ENCODE results near the gene LSM5.
"Not testable (repeated sequence)": the region's sequence is repeated elsewhere in the genome, so short reads cannot be mapped to it uniquely, and the experiment has no call there.

LSM5 gene

DNA sequence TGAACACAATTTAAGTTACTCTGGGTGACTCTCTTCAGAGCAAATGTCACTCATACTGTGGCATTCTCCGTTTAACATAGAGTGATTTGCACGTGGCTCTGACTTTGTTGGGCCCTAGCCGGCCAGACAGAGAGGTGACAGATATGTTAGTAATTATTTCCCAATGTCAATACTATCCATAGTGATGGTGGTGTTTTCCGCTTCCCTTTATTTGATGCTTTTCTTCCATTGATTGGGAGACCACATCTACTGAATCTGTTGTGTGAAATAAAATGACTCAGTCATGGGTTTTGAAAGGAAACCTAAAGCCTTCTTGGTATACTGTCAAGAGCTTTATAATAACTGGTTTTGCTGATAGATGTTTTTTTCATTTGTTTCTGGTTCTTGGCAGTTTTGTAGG lies 12.5 kb upstream of the LSM5 start:
- no peak for DNase-seq

DNA sequence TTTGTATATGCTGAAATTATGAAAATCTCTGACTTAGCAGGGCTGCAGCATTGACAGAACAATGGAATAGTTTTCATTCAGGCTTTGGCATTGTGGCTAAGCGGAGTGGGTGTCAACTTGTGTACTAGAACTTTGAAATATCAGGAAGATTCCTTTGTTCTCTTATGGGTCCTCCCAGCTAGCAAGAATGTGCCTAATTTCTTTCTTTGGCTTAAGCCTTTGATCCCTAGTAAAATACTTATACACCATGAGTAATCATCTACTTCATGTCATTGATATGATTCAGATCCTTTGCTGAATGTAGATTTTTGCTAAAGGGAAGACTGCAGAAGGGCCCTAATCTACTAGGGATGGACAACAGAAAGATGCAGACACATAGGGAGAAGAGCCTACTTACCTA lies 11.3 kb upstream of the LSM5 start:
- no peak for DNase-seq

DNA sequence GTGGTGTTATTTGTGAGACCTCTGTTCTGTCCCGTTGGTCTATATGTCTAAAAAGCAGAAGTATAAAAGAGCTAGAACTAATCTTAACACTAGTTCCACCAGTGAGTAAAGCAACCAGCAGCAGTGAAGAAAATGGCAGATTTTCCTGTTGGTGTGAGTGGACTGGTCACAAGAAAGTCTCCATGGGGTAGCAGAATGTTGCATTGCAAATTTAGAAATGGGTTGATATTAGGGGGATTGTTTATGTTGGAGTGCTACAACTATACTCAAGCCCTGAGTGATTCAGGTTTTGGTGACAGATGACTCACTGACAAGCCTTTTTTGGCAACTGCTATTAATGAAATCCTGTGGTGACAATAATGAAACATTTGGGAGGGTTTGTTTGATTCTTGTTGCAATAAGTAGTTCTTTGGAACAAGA lies 10.8 kb upstream of the LSM5 start:
- no peak for DNase-seq

DNA sequence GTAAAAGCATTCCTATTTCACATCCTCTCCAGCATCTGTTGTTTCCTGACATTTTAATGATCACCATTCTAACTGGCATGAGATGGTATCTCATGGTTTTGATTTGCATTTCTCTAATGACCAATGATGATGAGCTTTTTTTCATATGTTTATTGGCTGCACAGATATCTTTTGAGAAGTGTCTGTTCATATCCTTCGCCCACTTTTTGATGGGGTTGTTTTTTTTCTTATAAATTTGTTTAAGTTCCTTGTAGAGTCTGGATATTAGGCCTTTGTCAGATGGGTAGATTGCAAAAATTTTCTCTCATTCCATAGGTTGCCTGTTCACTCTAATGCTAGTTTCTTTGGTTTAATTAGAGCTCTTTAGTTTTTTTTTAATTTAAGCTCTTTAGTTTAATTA lies 10.0 kb upstream of the LSM5 start:
- DNase-seq: not testable (repeated sequence)

DNA sequence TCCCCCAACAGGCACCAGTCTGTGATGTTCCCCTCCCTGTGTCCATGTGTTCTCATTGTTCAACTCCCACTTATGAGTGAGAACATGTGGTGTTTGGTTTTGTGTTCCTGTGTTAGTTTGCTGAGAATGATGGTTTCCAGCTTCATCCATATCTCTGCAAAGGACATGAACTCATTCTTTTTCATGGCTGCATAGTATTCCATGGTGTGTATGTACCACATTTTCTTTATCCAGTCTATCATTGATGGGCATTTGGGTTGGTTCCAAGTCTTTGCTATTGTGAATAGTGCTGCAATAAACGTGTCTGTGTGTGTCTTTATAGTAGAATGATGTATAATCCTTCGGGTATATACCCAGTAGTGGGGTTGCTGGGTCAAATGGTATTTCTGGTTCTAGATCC lies 9.6 kb upstream of the LSM5 start:
- not testable (repeated sequence) for DNase-seq

DNA sequence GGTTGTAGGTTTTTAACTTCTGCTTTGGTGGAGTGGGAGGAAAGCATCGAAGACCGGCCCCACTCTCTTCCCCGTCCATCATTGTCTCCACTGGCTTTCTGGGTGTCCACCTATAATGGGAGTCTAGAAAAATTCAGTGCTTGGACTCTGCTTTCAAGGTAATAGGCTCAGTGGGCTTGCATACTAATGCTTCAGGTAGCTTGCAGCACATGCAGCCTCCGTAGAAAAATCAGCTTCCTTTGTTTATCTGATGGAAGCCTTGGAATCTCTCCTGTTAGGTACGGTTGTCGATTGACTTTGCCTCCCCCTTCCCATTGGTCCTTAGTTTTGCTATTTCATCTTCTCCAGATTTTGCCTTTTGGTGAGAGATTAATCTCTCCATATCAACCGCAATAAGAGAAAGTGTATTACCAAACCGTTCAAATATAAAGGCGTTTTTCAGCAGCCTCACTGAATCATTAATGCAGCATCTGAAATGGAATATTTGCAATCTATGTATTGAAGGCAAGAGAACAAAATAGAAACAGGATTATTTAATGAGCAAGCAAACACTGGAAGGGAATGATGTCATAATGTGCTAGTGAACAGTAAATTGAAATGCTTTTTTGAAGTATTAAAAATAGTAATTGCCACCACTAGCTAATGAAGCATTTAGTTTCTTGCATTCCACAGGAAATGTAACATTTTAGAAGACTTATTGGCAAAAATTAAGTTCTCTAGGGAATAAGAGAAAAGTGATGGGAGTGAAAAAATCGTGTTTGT lies 6.1 kb upstream of the LSM5 start:
- DNase-seq: no peak

DNA sequence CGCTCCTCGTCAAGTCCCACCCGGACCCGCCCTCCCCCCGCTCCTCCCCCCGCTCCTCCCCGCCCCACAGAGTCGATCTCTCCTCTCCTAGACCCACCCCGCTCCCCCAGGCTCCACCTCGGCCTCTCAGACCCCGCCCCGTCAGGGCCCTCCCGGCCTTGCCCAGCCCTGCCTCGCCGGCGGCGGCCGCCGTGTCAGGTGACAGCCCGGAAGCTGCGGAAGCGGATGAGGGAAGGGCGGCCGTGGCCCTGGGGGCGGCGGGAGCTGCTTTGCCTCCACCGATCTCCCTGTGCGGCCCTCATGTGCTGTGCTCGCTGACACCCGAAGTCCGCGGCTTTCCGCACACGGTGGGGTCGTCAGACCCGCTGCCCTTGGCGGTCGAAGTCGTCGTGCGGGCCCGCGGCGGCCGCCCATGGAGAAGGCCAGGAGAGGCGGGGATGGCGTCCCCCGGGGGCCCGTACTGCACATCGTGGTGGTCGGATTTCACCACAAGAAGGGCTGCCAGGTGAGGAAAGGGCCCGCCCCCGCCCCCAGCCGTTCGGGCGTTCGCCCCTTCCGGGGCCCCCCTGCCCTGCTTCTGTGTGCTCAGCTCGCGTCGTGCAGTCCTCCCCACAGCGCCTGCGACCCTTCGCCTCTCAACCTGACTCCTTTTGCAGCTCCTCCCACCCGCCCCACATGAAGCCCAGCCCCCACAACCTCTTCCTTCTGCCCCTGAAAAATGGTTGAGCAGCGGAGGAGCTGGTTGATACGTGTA lies 5.3 kb upstream of the LSM5 start, which contains the start of gene AVL9:
AVL9 (plus strand) TSS at position 192 of the 754 bp plus-strand sequence; CDS start at position 413, 221 bp downstream.
- DNase-seq: peak; percentile 99

DNA sequence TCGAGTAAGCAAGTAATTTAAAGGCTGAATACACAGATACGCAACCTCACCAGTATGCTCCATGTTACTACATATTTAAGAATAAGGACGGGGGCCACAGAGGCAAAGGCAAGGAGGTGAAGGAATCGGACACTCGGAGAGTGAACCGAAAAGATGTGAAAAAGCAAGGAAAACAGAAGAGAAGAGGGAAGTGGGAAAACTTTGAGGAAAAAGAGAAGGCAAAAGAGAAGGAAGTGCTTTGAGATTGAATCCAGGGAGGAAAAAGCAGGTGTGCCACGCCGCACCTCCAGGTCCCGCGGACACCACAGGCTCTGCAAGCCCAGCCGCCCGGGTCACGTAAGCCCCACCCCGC lies 4.7 kb upstream of the LSM5 start:
- DNase-seq: no peak

DNA sequence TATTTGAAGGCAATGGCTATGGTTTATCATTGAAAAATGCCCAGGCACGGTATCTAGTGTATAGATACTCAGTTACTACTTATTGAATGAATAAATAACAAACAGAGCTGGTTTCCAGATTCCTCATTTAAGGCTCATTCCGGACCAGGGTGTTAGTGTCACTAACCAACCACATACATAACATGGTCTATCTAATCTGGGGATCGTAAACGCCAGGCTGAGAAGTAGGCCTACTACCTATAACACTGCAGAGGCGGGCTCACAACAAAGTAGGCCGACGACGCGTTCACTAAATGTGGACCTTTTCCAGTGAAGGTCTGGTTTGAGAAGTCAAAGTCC lies 423 bp downstream of the LSM5 start:
- no peak for DNase-seq

DNA sequence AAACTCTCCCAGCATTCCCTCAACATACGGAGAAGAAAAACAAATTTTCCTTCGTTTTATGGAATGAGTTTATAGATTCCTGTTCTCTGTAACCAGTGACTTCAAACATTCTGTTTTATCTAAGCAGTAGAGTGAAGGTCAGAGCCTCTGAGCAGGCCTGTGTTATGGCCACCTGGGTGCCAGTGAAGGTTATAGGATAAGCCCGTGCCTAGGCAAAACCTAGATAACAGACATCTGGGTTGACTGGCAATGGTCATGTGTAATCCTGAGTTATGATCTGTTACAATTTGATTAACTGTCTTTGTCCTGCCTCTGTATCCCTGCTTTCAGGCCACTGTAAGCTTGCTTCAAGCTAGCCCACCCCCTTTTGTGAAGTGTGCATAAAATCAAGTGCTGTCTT lies 8.3 kb downstream of the LSM5 start:
- no peak for DNase-seq

DNA sequence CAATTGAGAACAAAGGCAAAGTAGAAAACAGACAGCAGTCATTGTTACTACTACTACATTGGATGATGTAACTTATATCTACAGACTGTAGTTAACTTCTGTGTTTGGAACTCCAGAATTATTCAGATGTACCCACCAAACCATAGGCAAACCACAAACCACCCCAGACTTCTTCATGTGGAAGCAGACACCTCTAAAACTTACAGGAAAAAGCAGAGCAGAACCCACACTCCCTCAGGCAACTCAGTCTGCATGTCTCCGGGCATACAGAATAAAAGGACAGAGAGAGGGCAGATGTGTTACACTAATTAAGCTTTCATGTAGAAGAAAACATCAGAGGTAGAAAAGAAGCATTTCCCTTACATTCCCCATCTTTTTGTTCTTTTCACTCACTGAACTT lies 9.0 kb downstream of the LSM5 start:
- DNase-seq: no peak

DNA sequence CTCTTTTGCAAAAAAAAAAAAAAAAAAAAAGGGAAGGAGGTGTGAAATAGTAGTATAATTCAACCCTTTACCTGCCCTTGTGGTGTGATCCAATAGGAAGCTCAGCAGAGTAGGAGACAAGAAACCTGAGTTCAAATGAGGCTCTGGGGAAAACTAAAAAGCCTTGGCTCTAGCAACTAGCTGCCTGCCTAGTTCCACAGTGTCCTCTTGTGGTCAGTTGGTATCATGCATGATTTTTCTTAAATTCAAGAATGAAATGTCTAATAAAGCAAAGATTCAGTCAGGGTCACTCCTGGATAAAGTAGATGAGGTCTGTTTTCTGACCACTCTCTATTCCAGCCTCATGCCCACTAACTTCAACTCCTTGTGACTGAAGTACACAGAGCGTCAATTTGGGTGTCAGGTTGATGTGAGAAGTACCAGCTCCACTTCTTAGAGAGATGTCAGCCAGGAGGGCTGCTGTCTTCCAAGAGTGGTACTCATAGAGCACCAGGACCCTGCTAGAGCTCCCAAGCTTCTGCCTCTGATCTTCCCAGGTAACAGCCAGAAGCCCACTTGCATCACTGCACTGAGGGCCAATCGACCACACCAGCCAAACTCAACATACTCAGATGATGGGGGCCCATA lies 10.5 kb downstream of the LSM5 start:
- DNase-seq: no peak

DNA sequence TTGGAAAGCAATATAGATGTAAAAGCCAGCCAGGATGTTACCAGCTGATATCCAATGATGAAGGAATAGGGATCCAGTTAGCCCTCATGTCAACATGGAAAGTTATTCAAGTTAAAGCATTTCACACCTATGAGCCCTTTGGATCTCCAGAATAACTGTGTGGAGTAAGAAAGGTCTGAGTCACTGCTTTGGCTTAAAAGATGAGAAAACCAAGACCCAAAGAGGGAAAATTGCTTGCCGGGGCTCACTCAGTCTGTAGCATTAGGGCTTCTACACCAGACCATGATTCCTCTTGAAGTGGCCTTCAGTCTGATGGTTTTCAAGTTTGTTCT lies 12.6 kb downstream of the LSM5 start:
- DNase-seq: no peak

DNA sequence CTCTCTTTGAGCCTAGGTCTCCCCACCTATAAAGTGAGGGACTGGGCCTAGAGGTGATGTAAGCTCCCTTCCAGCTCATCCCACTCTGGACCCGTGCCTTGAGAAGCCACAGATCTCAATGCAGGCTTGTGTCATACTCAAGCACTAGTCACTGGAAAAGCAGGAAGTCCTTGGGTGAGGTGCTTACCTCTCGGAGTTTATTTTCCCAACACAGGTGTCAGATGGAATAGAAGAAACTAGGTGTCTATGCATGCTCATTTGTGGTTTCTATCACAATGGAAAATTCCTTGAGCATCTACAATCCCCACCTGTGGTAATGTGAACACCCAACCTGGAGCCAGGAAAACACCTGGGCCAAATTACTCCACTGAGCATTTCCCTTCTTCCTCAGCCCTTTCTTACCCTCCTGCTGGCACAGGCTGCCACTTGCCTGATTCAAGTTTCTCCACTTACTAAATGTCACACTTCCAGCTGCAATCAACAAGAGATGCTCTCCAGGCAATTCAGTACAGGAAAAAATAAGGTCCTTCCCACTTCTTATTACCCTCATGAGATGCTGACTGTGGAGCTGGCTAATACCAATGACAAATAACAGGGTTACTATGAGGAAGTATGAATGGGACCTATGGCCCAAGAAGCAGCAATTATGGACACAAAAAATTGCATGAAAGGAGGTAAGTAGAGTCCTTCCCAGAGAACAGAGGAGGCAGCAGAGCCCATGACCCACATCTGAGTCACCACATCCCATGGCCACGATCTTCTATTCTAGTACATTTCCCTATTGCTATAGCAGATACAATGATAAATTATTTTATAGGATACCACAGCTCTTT lies 13.1 kb downstream of the LSM5 start:
- no peak for DNase-seq

DNA sequence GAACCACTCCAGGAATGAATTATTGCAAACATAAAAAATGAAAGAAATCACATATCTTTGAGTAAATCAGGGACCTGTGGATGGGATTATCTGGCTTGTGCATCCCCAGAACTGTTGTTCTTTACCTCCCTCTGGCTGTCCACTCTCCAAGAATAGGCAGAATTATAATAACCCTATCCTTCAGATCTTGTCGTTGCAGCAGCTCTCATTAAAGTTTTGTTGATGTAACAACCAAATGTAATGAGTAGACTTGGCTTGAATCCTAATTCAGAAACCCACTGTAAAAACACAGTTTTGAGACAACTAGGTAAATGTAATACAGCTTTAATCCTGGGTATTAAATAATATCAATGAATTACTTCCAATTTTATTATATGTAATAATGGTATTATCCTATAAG lies 16.2 kb downstream of the LSM5 start:
- DNase-seq: no peak

DNA sequence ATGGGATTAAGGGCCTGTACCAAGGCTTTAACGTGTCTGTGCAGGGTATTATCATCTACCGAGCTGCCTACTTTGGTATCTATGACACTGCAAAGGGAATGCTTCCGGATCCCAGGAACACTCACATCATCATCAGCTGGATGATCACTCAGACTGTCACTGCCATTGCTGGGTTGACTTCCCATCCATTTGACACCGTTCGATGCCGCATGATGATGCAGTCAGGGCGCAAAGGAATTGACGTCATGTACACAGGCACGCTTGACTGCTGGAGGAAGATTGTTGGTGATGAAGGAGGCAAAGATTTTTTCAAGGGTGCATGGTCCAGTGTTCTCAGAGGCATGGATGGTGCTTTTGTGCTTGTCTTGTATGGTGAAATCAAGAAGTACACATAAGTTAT lies 18.2 kb downstream of the LSM5 start:
- no peak for DNase-seq

DNA sequence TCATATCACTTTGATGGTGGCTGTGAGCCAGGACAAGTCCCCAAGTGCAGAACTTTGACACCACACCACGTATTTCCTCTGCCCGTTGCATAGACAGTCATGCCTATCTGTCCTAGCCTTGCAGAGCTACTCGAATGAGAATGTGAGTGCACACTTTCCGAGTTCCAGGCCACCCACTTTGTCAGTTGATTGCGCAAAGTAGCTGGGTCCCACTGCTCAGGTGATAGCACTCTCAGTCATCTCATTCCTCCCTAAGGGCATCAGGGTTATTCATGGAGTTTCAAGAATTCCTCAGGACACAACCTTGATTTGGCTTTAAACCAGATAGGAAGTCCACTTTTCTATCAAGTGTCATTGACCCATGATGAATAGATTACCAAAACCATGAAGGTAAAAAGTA lies 19.3 kb downstream of the LSM5 start:
- DNase-seq: no peak

DNA sequence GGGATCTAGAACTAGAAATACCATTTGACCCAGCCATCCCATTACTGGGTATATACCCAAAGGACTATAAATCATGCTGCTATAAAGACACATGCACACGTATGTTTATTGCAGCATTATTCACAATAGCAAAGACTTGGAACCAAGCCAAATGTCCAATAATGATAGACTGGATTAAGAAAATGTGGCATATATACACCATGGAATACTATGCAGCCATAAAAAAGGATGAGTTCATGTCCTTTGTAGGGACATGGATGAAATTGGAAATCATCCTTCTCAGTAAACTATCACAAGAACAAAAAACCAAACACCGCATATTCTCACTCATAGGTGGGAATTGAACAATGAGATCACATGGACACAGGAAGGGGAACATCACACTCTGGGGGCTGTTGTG lies 20.2 kb downstream of the LSM5 start:
- not testable (repeated sequence) for DNase-seq

DNA sequence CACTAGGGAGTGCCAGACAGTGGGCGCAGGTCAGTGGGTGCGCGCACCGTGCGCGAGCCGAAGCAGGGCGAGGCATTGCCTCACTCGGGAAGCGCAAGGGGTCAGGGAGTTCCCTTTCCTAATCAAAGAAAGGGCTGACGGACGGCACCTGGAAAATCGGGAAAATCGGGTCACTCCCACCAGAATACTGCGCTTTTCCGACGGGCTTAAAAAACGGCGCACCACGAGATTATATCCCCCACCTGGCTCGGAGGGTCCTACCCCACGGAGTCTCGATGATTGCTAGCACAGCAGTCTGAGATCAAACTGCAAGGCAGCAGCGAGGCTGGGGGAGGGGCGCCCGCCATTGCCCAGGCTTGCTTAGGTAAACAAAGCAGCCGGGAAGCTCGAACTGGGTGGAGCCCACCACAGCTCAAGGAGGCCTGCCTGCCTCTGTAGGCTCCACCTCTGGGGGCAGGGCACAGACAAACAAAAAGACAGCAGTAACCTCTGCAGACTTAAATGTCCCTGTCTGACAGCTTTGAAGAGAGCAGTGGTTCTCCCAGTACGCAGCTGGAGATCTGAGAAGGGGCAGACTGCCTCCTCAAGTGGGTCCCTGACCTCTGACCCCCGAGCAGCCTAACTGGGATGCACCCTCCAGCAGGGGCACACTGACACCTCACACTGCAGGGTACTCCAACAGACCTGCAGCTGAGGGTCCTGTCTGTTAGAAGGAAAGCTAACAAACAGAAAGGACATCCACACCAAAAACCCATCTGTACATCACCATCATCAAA lies 25.4 kb downstream of the LSM5 start:
- DNase-seq: not testable (repeated sequence)

DNA sequence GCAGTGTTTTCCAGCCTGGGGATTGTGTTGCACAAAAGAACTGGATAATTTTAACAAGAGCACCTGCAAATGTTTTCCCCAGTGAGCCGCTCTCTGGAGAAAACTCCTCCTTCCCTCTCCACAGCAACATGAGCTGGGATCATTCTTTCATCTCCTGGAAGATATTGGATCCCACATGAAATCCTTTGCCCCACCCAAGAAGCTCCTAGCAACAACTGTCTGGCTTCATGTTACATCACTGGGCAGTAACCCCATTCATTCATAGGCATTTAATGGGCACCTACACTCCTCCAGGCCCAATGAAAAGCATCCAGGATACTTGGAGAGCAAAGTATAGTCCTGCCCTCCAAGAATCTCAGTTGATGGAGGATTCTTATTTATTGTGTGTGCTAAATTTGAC lies 27.2 kb downstream of the LSM5 start:
- DNase-seq: no peak

DNA sequence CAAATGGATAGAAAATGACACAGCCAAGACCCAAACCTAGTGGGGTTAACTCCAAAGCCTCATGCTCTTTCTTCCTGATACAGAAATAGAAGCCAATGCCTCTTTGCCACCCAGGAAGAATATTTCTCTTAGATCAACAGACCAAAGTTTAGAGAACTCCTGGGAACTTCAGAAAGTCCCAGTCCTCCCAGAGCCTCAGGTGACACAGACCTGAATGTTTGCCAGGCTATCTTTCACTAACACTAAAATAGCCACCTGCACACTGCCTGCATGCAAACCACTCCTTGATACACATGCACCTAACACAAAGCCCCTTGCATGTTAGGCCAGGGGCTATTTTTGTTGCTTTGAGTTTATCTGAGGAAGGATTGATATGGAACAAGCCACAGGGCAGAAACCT lies 27.7 kb downstream of the LSM5 start:
- DNase-seq: no peak

DNA sequence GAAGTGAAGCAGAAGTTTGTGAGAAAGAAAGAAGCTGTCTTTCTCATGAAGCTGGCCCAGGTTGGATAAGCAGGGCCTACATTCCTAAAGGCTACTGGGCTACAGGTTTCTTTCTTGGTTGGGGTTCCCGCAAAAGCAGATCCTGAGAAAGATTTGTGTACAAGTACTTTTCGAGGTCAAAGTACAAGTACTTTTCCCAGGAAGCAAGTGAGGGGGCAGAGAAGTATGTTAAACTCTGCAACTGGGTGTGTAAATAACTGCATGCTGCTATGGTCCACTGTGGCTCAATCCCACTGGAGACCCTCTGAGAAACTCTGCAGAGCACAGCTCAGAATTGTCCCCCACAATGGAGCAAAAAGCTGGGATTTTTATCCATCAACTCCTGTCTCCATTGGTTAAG lies 28.7 kb downstream of the LSM5 start:
- DNase-seq: no peak

DNA sequence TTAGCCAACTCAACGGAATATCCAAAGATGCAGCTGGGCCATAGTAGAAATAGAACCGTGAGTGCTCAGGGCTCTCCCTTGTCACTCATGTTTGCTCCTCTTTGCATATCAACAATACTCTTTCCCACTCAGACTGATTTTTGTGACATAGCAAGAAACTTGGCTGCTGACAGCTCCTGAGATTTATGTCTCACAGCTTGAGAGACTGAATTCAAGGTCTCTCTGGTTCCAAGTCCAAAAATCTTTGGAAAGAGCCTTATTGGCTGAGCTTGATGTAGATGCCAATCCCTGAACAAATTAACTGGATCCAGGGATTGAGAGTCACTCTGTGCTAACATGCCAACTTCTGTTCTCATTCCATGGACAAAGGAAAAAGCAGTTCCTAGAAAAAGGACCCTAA lies 30.4 kb downstream of the LSM5 start:
- no peak for DNase-seq
